OCI-LY3 (cell line): ENCODE results near the gene HSPA12B.

Source experiments
- H2AFZ ChIP-seq: fragments of 200-600, 300-600 bp; shearing (Covaris generic); 2 replicates; pipeline ENCODE4 v1.6.0; 2014; ENCODE audit warnings: antibody characterized with exemption, low read depth, low read length
- H3K27ac ChIP-seq: fragments of 200-600, 300-600 bp; sonication (generic); 2 replicates; pipeline ENCODE4 v1.5.1; 2014; ENCODE audit warnings: mild to moderate bottlenecking, low read length, moderate library complexity, mixed read lengths
- H3K27me3 ChIP-seq: fragments of 200-600, 300-600 bp; sonication (generic); 2 replicates; pipeline ENCODE4 v1.6.1; 2014; ENCODE audit warnings: low read depth, low read length, mixed read lengths
- H3K36me3 ChIP-seq: fragments of 200-600, 300-600 bp; sonication (generic); replicated peaks from 2 replicates; pipeline ENCODE3; 2014; ENCODE audit warnings: low read depth, low read length, mixed read lengths
- H3K4me1 ChIP-seq: fragments of 300-600, 200-600 bp; sonication (generic); 2 replicates; pipeline ENCODE4 v1.6.1; 2014; ENCODE audit warnings: low read length, mixed read lengths
- H3K4me2 ChIP-seq: fragments of 200-600, 300-600 bp; sonication (generic); 2 replicates; pipeline ENCODE4 v1.6.1; 2014; ENCODE audit warnings: low read length, mixed read lengths
- H3K4me3 ChIP-seq: fragments of 300-600, 200-600 bp; sonication (generic); 2 replicates; pipeline ENCODE4 v1.5.1; 2014; ENCODE audit warnings: antibody characterized with exemption, mild to moderate bottlenecking, low read length, moderate library complexity
- H3K79me2 ChIP-seq: fragments of 300-600, 200-600 bp; shearing (Covaris generic); 2 replicates; pipeline ENCODE4 v1.6.1; 2014; ENCODE audit warnings: mild to moderate bottlenecking, low read length, mixed read lengths
- H3K9ac ChIP-seq: fragments of 300-600, 200-600 bp; shearing (Covaris generic); 2 replicates; pipeline ENCODE4 v1.6.0; 2014; ENCODE audit warnings: mild to moderate bottlenecking, low read length, moderate library complexity
- H3K9me3 ChIP-seq: fragments of 200-600, 300-600 bp; shearing (Covaris generic); 2 replicates; pipeline ENCODE4 v1.6.1; 2014; ENCODE audit warnings: low read length, mixed read lengths; ENCODE audit not compliant: insufficient read depth
- H4K20me1 ChIP-seq: fragments of 200-600, 300-600 bp; sonication (generic); 2 replicates; pipeline ENCODE4 v1.6.1; 2016; ENCODE audit warnings: low read length, mixed read lengths; ENCODE audit not compliant: insufficient read depth
- CTCF ChIP-seq: fragments of 200-600, 300-600 bp; sonication (generic); IDR thresholded peaks from 2 replicates; pipeline ENCODE4 v1.5.1; 2014; ENCODE audit warnings: antibody characterized with exemption, low read length, low read depth
- EZH2phosphoT487 ChIP-seq: fragments of 200-600 bp; shearing (Covaris generic); IDR thresholded peaks from 2 replicates; pipeline ENCODE4 v1.6.1; 2018; ENCODE audit warnings: antibody characterized with exemption, mixed run types, low read depth

The HSPA12B gene

GRCh38 chr20:3751675-3752385 lies 19.3 kb downstream of the HSPA12B start:
- Histone ChIP-seq H3K27ac (no peak overlapping the region), H3K79me2 (no peaks in the 10 kb centered on the region), H3K4me1 (no peaks in the 10 kb centered on the region), H3K4me3 (no peak overlapping the region), H3K27me3 (no peaks in the 10 kb centered on the region), H3K9me3 (no peaks in the 10 kb centered on the region), H4K20me1 (no peaks in the 10 kb centered on the region; the same call in 1 of the 2 replicates), H3K9ac (no peak overlapping the region), H3K4me2 (no peak overlapping the region), H2AFZ (no peak overlapping the region), H3K36me3 (peaks cover 6% of the 10 kb centered on the region)
- TF ChIP-seq CTCF (no peak), EZH2phosphoT487 (no peak)

- no peak overlapping the region for H2AFZ ChIP-seq
- no peaks in the 10 kb centered on the region for H3K9me3 ChIP-seq
- no peak overlapping the region for H3K4me3 ChIP-seq
- no peaks in the 10 kb centered on the region; the same call in 1 of the 2 replicates for H4K20me1 ChIP-seq
- H3K27me3 ChIP-seq, result no peaks in the 10 kb centered on the region
- no peaks in the 10 kb centered on the region for H3K4me1 ChIP-seq
- H3K27ac ChIP-seq, result no peak overlapping the region
- no peak overlapping the region for H3K4me2 ChIP-seq
- H3K79me2 ChIP-seq, result no peaks in the 10 kb centered on the region
- H3K9ac ChIP-seq, result no peak overlapping the region
- TF ChIP-seq EZH2phosphoT487 (no peak), CTCF (no peak)
- peaks cover 6% of the 10 kb centered on the region for H3K36me3 ChIP-seq
Observed at GRCh38 chr20:3752386-3752759, 19.9 kb downstream of the HSPA12B start.

DNA sequence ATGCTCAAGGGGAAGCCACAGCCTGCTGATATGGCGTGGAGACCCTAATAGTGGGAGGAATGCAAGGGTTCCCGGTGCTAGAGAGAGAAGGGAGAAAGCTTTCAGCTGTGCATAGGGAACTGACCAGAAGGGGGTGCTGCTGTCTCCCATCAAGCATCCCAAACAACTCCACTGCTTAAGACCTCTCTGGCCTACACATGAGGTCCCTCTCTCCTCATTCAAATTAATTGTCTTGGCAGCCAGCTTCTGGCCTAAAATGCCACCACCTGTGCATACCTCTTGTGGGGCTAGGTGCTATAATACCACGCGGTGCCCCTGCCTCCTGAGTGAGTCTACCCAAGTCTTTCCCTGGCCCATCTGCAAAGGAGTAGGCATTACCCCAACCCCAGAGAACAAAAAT lies 20.6 kb downstream of the HSPA12B start:
- Histone ChIP-seq H3K79me2 (no peaks in the 10 kb centered on the region), H3K27me3 (no peaks in the 10 kb centered on the region), H2AFZ (no peak overlapping the region), H3K36me3 (peaks cover 11% of the 10 kb centered on the region), H3K4me2 (no peak overlapping the region), H3K27ac (no peak overlapping the region), H4K20me1 (no peaks in the 10 kb centered on the region; the same call in 1 of the 2 replicates), H3K4me3 (no peak overlapping the region), H3K9me3 (no peaks in the 10 kb centered on the region), H3K9ac (no peak overlapping the region), H3K4me1 (no peaks in the 10 kb centered on the region)
- TF ChIP-seq CTCF (peak; percentile 84), EZH2phosphoT487 (no peak)

DNA sequence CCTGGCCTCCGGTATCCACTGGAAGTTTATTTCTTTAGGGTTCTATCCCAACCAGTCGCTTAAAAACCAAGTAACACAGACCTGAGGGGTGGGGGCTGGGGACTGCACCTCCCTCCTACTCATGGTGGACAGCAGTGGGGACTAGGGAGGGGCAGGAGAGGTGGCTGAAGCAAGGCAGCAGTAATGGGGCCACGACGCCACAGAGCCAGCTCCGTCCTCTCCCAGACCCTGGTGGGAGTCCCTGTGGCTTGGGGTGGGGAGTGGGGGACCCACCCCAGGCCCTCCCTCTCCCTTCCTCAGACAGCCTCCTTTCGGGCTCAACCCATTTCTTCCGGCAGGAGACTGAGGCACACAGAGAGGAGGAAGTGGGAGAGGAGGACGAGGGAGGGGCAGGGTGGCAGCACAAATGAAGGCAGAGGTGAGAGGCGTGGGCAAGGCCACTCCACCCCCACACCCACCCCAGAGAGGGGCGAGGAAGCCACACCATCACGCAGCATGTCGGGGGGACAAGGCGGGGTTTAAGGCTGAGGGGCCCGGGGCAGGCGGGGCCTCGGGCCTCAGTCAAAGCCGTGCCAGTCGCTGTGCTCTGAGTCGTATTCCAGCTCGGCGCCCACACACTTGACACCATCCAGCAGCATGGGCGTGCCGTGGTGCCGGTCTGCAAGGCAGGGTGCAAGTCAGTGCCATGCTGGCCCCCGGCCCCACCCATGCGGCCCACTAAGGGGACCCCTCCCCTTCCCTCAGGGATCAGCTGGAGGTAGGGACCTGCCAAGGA lies 21.2 kb downstream of the HSPA12B start:
- Histone ChIP-seq H3K4me2 (no peak overlapping the region), H3K9me3 (no peaks in the 10 kb centered on the region), H3K4me1 (no peaks in the 10 kb centered on the region), H3K9ac (no peak overlapping the region), H2AFZ (no peak overlapping the region), H3K27ac (no peak overlapping the region), H3K36me3 (peaks cover 14% of the 10 kb centered on the region), H3K79me2 (no peaks in the 10 kb centered on the region), H4K20me1 (no peaks in the 10 kb centered on the region; the same call in 1 of the 2 replicates), H3K4me3 (no peak overlapping the region), H3K27me3 (no peaks in the 10 kb centered on the region)
- TF ChIP-seq CTCF, result no peak
- TF ChIP-seq EZH2phosphoT487, result no peak
